ENCODE results near the gene RBM38. TPM values are rescaled to one million over a fixed set of nuclear protein-coding genes. Genes with fewer than 3 reads are reported as not detected.

RBM38 gene
- total and polyA plus RNA-seq, 2 of the 13 experiments (the other 11 are each of a cell fraction or from before 2014, with no cell fraction given) = 24.2 to 34.2 TPM

DNA sequence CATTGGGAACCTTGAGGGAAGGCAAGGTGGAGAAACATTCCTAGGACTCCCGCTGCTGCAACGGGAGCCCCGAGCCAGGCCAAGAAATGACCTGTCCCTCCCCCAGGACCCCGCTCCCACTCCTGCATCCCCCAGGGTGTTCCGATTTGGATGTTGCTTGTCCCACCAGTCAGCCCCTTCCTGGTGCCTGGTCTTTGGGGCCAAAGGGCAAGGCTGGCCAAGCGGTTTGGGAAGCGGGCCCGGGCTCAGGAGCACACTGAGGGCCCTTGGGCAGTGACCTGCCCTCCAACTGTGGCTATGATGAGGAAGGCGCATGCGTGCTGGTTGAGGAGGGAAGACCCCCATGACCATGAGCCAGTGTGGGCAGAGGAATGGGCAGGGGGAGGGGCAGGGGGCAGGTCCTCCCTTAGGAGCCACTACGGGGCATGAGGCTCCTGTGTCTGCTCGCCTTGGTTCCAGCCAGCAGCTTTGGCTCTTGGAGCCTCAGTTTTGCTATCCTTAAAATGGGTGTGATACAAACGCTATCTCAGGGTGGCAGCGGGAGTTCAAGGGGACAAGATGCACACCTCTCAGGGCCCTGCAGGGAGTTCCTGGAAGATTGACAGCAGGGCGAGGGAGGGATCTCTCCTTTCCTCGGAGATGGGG is 50.4 kb downstream of the RBM38 start (continued):
- TF ChIP-seq, protein P1, sequence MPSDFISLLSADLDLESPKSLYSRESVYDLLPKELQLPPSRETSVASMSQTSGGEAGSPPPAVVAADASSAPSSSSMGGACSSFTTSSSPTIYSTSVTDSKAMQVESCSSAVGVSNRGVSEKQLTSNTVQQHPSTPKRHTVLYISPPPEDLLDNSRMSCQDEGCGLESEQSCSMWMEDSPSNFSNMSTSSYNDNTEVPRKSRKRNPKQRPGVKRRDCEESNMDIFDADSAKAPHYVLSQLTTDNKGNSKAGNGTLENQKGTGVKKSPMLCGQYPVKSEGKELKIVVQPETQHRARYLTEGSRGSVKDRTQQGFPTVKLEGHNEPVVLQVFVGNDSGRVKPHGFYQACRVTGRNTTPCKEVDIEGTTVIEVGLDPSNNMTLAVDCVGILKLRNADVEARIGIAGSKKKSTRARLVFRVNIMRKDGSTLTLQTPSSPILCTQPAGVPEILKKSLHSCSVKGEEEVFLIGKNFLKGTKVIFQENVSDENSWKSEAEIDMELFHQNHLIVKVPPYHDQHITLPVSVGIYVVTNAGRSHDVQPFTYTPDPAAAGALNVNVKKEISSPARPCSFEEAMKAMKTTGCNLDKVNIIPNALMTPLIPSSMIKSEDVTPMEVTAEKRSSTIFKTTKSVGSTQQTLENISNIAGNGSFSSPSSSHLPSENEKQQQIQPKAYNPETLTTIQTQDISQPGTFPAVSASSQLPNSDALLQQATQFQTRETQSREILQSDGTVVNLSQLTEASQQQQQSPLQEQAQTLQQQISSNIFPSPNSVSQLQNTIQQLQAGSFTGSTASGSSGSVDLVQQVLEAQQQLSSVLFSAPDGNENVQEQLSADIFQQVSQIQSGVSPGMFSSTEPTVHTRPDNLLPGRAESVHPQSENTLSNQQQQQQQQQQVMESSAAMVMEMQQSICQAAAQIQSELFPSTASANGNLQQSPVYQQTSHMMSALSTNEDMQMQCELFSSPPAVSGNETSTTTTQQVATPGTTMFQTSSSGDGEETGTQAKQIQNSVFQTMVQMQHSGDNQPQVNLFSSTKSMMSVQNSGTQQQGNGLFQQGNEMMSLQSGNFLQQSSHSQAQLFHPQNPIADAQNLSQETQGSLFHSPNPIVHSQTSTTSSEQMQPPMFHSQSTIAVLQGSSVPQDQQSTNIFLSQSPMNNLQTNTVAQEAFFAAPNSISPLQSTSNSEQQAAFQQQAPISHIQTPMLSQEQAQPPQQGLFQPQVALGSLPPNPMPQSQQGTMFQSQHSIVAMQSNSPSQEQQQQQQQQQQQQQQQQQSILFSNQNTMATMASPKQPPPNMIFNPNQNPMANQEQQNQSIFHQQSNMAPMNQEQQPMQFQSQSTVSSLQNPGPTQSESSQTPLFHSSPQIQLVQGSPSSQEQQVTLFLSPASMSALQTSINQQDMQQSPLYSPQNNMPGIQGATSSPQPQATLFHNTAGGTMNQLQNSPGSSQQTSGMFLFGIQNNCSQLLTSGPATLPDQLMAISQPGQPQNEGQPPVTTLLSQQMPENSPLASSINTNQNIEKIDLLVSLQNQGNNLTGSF (CRISPR knock-in tag; IDR thresholded peaks at IDR 0.05) = no peak
- TF ChIP-seq GATAD1 (CRISPR knock-in tag; IDR thresholded peaks at IDR 0.05) (no peak), ZNF629 (CRISPR knock-in tag; conservative IDR thresholded peaks at IDR 0.05) (peak; percentile 95), GLI4 (CRISPR knock-in tag; IDR thresholded peaks at IDR 0.05; ENCODE audit: borderline replicate concordance) (0 out of 2 replicates have a peak, but pooled peaks have one; percentile 15), ZNF724P (CRISPR knock-in tag; IDR thresholded peaks at IDR 0.05; ENCODE audit: borderline replicate concordance) (no peak)
- TF ChIP-seq, protein P2, sequence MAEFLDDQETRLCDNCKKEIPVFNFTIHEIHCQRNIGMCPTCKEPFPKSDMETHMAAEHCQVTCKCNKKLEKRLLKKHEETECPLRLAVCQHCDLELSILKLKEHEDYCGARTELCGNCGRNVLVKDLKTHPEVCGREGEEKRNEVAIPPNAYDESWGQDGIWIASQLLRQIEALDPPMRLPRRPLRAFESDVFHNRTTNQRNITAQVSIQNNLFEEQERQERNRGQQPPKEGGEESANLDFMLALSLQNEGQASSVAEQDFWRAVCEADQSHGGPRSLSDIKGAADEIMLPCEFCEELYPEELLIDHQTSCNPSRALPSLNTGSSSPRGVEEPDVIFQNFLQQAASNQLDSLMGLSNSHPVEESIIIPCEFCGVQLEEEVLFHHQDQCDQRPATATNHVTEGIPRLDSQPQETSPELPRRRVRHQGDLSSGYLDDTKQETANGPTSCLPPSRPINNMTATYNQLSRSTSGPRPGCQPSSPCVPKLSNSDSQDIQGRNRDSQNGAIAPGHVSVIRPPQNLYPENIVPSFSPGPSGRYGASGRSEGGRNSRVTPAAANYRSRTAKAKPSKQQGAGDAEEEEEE (CRISPR knock-in tag; IDR thresholded peaks at IDR 0.05; ENCODE audit: borderline replicate concordance) = no peak
- TF ChIP-seq, protein P3, sequence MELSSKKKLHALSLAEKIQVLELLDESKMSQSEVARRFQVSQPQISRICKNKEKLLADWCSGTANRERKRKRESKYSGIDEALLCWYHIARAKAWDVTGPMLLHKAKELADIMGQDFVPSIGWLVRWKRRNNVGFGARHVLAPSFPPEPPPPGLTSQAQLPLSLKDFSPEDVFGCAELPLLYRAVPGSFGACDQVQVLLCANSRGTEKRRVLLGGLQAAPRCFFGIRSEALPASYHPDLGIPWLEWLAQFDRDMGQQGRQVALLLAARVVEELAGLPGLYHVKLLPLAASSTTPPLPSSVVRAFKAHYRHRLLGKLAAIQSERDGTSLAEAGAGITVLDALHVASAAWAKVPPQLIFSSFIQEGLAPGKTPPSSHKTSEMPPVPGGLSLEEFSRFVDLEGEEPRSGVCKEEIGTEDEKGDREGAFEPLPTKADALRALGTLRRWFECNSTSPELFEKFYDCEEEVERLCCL (CRISPR knock-in tag; IDR thresholded peaks at IDR 0.05; ENCODE audit: borderline replicate concordance) = no peak
- TF ChIP-seq, protein P4, sequence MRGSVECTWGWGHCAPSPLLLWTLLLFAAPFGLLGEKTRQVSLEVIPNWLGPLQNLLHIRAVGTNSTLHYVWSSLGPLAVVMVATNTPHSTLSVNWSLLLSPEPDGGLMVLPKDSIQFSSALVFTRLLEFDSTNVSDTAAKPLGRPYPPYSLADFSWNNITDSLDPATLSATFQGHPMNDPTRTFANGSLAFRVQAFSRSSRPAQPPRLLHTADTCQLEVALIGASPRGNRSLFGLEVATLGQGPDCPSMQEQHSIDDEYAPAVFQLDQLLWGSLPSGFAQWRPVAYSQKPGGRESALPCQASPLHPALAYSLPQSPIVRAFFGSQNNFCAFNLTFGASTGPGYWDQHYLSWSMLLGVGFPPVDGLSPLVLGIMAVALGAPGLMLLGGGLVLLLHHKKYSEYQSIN (CRISPR knock-in tag; IDR thresholded peaks at IDR 0.05; ENCODE audit: borderline replicate concordance) = no peak
- TF ChIP-seq, protein P5, sequence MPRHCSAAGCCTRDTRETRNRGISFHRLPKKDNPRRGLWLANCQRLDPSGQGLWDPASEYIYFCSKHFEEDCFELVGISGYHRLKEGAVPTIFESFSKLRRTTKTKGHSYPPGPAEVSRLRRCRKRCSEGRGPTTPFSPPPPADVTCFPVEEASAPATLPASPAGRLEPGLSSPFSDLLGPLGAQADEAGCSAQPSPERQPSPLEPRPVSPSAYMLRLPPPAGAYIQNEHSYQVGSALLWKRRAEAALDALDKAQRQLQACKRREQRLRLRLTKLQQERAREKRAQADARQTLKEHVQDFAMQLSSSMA (CRISPR knock-in tag; IDR thresholded peaks at IDR 0.05) = no peak
